Endothelial cell of umbilical vein (primary cell): ENCODE results near the gene PON3. TPM values are rescaled to one million over a fixed set of nuclear protein-coding genes. Genes with fewer than 3 reads are reported as not detected.

Experiments used
- BruUV-seq: library from RNA; stranded (reverse); fragments of 400-500 nt; replicated peaks from 2 replicates; lab custom pipeline; 2021; lab: Mats Ljungman, UMichigan
- CTCF ChIA-PET: fragments of 300-600, 350-600 bp; sonication (Branson Sonifier 250); formaldehyde crosslinking; loops from one replicate; lab custom pipeline; 2021; ENCODE audit warnings: antibody characterized with exemption, inconsistent platforms; lab: Charles Lee
- POLR2A ChIA-PET: fragments of 300-600, 350-600 bp; sonication (Branson Sonifier 250); formaldehyde crosslinking; loops from one replicate; lab custom pipeline; 2021; ENCODE audit warnings: antibody characterized with exemption, inconsistent platforms; lab: Charles Lee
- DNase-seq: peaks from one replicate; pipeline ENCODE4 v3.0.0-alpha.2; 2011; ENCODE audit warnings: low read depth, low spot score
- FAIRE-seq: peaks from 2 replicates; lab custom pipeline; 2011; peaks lifted over from hg19 to GRCh38; lab: Jason Lieb, UNC
- H2AFZ ChIP-seq: 2 replicates; pipeline ENCODE4 v1.6.0; 2012; ENCODE audit warnings: low read depth, low read length, control low read depth, inconsistent platforms
- H3K27ac ChIP-seq: 2 replicates; pipeline ENCODE4 v1.5.1; 2011; ENCODE audit warnings: low read depth, mild to moderate bottlenecking, control low read depth, low read length, moderate library complexity; ENCODE audit not compliant: insufficient read depth
- H3K27me3 ChIP-seq, 2 experiments: 2 replicates each; pipeline versions ENCODE4 v1.6.0 to v1.6.1; 2011; ENCODE audit warnings: low read length in 2 of 2, mixed read lengths in 1 of 2; ENCODE audit not compliant: control insufficient read depth in 2 of 2, insufficient read depth in 2 of 2
- H3K36me3 ChIP-seq, 2 experiments: 2 replicates in 1 of 2; 3 replicates in 1 of 2; pipeline ENCODE4 v1.5.1; 2011; ENCODE audit warnings: low read length in 2 of 2, mild to moderate bottlenecking in 1 of 2, moderate library complexity in 1 of 2; ENCODE audit not compliant: control insufficient read depth in 2 of 2, insufficient read depth in 2 of 2; ENCODE audit errors: extremely low read depth in 1 of 2
- H3K4me1 ChIP-seq: 3 replicates; pipeline ENCODE4 v1.5.1; 2011; ENCODE audit warnings: mild to moderate bottlenecking, low read length; ENCODE audit not compliant: control insufficient read depth, insufficient read depth; ENCODE audit errors: extremely low read depth
- H3K4me2 ChIP-seq: 2 replicates; pipeline ENCODE4 v1.6.1; 2011; ENCODE audit warnings: low read length, control low read depth, mixed read lengths; ENCODE audit not compliant: insufficient read depth
- H3K4me3 ChIP-seq, 3 experiments: fragments of 200-600 bp in 1 of 3; sonication (generic), shearing (Covaris generic) in 1 of 3; replicated peaks in 1 of 3; 2 replicates each; pipeline ENCODE4 v1.5.1; 2011 to 2016; ENCODE audit warnings: control low read depth in 3 of 3, low read length in 3 of 3, mild to moderate bottlenecking in 2 of 3, inconsistent platforms in 1 of 3, low read depth in 1 of 3, moderate library complexity in 1 of 3; ENCODE audit not compliant: insufficient read depth in 1 of 3
- H3K79me2 ChIP-seq: 2 replicates; pipeline ENCODE4 v1.6.0; 2012; ENCODE audit warnings: low read length, inconsistent platforms; ENCODE audit not compliant: control insufficient read depth, insufficient read depth
- H3K9ac ChIP-seq: replicated peaks from 2 replicates; pipeline ENCODE3; 2011; ENCODE audit warnings: low read length, control low read depth; ENCODE audit not compliant: insufficient read depth; ENCODE audit errors: extremely low read depth
- H3K9me1 ChIP-seq: replicated peaks from 3 replicates; pipeline ENCODE4 v1.6.0; 2011; ENCODE audit warnings: mild to moderate bottlenecking, low read length; ENCODE audit not compliant: control insufficient read depth, insufficient read depth; ENCODE audit errors: extremely low read depth
- H3K9me3 ChIP-seq: replicated peaks from 2 replicates; pipeline ENCODE4 v1.5.1; 2012; ENCODE audit warnings: low read length, inconsistent platforms; ENCODE audit not compliant: control insufficient read depth, insufficient read depth
- H4K20me1 ChIP-seq: replicated peaks from 2 replicates; pipeline ENCODE3; 2011; ENCODE audit warnings: mild to moderate bottlenecking, low read length; ENCODE audit not compliant: control insufficient read depth, insufficient read depth; ENCODE audit errors: extremely low read depth
- EZH2 ChIP-seq: IDR thresholded peaks from 2 replicates; pipeline ENCODE4 v1.6.1; 2012; ENCODE audit warnings: borderline replicate concordance, low read depth, mild to moderate bottlenecking, moderate library complexity, low read length, inconsistent platforms; ENCODE audit not compliant: severe bottlenecking
- FOS ChIP-seq: IDR thresholded peaks from 2 replicates; pipeline ENCODE4 v1.6.1; 2011; ENCODE audit warnings: mild to moderate bottlenecking, low read length, moderate library complexity, borderline replicate concordance; ENCODE audit not compliant: insufficient read depth
- GATA2 ChIP-seq: IDR thresholded peaks from 2 replicates; pipeline ENCODE4 v1.7.0; 2011; ENCODE audit warnings: low read depth, mild to moderate bottlenecking, moderate library complexity, mixed read lengths, low read length; ENCODE audit not compliant: insufficient read length, insufficient read depth
- JUN ChIP-seq: IDR thresholded peaks from 2 replicates; pipeline ENCODE4 v1.6.1; 2011; ENCODE audit warnings: borderline replicate concordance, low read depth; ENCODE audit not compliant: insufficient read length, insufficient read depth
- MAX ChIP-seq: IDR thresholded peaks from 2 replicates; pipeline ENCODE4 v1.6.1; 2011; ENCODE audit not compliant: insufficient read depth, insufficient read length
- MYC ChIP-seq: IDR thresholded peaks from one replicate; pipeline ENCODE4 v1.6.1; 2011; ENCODE audit warnings: mild to moderate bottlenecking, low read depth, low read length
- POLR2A ChIP-seq: IDR thresholded peaks from 2 replicates; pipeline ENCODE4 v1.6.1; 2012; ENCODE audit warnings: low read depth, mild to moderate bottlenecking, control low read depth, low read length
- POLR2AphosphoS5 ChIP-seq: IDR thresholded peaks from 2 replicates; pipeline ENCODE4 v1.6.1; 2012; ENCODE audit warnings: low read depth, mild to moderate bottlenecking, control low read depth, low read length, moderate library complexity; ENCODE audit not compliant: insufficient read depth
- dilution Hi-C: fragments of 300-500 bp; cut with MboI; formaldehyde crosslinking; loops from one replicate; pipeline ENCODE4 v1.15.0; 2019; ENCODE audit warnings: low sequenced_read_pairs; ENCODE audit not compliant: extremely low pct_ligation_motif_present
- intact Hi-C: fragments of 100-400 bp; cut with micrococcal nuclease; formaldehyde crosslinking; loops from one replicate; pipeline ENCODE4 v1.10.0; 2022
- polyA plus RNA-seq, 4 experiments: library from polyadenylated mRNA; depleted of rRNA in 3 of 4; stranded (reverse) in 3 of 4; unstranded in 1 of 4; fragments of >200 nt; gene quantifications; 2 replicates each; pipeline versions ENCODE4 v1.2.1 to v1.2.3, GENCODE V29; 2011 to 2012; ENCODE audit warnings: missing spikeins in 1 of 4
- total RNA-seq: library from RNA; stranded (reverse); gene quantifications from 2 replicates; pipeline ENCODE4 v1.2.3, GENCODE V29; 2021
- TF ChIP-seq, protein P1 (sequence below), 2 donors: IDR thresholded peaks; 1 replicate in 1 of 2; 2 replicates in 1 of 2; pipeline ENCODE4 v1.5.1; 2011; ENCODE audit warnings: low read length in 2 of 2, mild to moderate bottlenecking in 2 of 2, moderate library complexity in 2 of 2, control low read depth in 1 of 2, inconsistent platforms in 1 of 2, low read depth in 1 of 2; ENCODE audit not compliant: insufficient read depth in 1 of 2; ENCODE audit errors: extremely low read depth in 1 of 2

The PON3 gene
- total and polyA plus RNA-seq, 2 donors (not counting 3 experiments of a cell fraction or from before 2014, with no cell fraction given), result 0.83 to 3.4 TPM

DNA sequence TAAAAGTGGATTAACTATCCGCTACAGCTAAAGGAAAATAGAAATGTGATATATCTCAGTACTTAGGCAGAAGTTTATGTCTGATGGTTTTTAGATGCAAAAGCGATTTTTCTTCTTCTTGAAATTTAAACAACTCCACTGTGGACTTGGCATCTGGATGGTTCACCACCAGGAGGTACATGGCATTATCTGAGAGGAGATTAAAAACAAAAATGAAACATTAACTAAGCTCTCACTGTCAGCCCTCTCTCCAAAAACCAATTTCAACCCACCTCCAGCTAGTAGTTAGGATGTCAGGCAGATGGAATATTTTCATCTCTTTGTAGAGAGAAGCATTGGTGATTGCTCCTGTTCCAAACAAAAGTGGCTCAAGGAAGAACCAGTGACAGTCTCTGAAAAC is 84.8 kb downstream of the PON3 start:
- BruUV-seq, result no TSS peak
- H3K36me3 ChIP-seq, result no peaks in the 10 kb centered on the region
- no peaks in the 10 kb centered on the region for H3K9me3 ChIP-seq
- no peak overlapping the region for H3K9ac ChIP-seq
- CTCF ChIA-PET, result interaction anchor here (1.0 to 1.4 kb wide), 2 partner anchors 27 to 64 kb away, joined by 3 to 5 read pairs; no protein-coding TSS in a partner anchor
- dilution Hi-C loops (no loop called here), intact Hi-C loops (no loop called here)
- no peak overlapping the region for H3K27ac ChIP-seq
- H2AFZ ChIP-seq, result no peak overlapping the region
- H3K9me1 ChIP-seq, result no peaks in the 10 kb centered on the region
- H4K20me1 ChIP-seq, result no peaks in the 10 kb centered on the region
- H3K4me3 ChIP-seq, result no peak overlapping the region
- no peak overlapping the region for H3K4me2 ChIP-seq
- no peaks in the 10 kb centered on the region for H3K4me1 ChIP-seq
- no peaks in the 10 kb centered on the region for H3K79me2 ChIP-seq
- no peak for TF ChIP-seq MYC
- no peak for TF ChIP-seq POLR2A
- TF ChIP-seq MAX, result no peak
- no peak for TF ChIP-seq FOS
- no peak for TF ChIP-seq JUN
- TF ChIP-seq GATA2, result no peak
- no peak for TF ChIP-seq POLR2AphosphoS5
- TF ChIP-seq, protein P1, sequence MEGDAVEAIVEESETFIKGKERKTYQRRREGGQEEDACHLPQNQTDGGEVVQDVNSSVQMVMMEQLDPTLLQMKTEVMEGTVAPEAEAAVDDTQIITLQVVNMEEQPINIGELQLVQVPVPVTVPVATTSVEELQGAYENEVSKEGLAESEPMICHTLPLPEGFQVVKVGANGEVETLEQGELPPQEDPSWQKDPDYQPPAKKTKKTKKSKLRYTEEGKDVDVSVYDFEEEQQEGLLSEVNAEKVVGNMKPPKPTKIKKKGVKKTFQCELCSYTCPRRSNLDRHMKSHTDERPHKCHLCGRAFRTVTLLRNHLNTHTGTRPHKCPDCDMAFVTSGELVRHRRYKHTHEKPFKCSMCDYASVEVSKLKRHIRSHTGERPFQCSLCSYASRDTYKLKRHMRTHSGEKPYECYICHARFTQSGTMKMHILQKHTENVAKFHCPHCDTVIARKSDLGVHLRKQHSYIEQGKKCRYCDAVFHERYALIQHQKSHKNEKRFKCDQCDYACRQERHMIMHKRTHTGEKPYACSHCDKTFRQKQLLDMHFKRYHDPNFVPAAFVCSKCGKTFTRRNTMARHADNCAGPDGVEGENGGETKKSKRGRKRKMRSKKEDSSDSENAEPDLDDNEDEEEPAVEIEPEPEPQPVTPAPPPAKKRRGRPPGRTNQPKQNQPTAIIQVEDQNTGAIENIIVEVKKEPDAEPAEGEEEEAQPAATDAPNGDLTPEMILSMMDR (IDR thresholded peaks at IDR 0.05; ENCODE audit: extremely low read depth in 1 of 2, insufficient read depth in 1 of 2, low read depth in 1 of 2, low read length in 2 of 2), result no peak
- TF ChIP-seq EZH2, result no peak
- FAIRE-seq (no peak), DNase-seq (no peak)
- POLR2A ChIA-PET, result no interaction called here
- H3K27me3 ChIP-seq, result no peaks in the 10 kb centered on the region
